Astrocyte (in vitro differentiated cells and primary cell): ENCODE results near the gene ZDHHC14.

ENCODE experiments used
- EZH2 ChIP-seq: IDR thresholded peaks from 2 replicates; pipeline ENCODE4 v1.6.1; 2012; ENCODE audit warnings: mild to moderate bottlenecking, low read length, inconsistent platforms; ENCODE audit not compliant: insufficient read depth
- TF ChIP-seq, protein P1 (sequence below): IDR thresholded peaks from 2 replicates; pipeline ENCODE4 v1.5.1; 2011; ENCODE audit warnings: low read depth, mild to moderate bottlenecking, inconsistent platforms, low read length, moderate library complexity; ENCODE audit not compliant: insufficient read depth

DNA sequence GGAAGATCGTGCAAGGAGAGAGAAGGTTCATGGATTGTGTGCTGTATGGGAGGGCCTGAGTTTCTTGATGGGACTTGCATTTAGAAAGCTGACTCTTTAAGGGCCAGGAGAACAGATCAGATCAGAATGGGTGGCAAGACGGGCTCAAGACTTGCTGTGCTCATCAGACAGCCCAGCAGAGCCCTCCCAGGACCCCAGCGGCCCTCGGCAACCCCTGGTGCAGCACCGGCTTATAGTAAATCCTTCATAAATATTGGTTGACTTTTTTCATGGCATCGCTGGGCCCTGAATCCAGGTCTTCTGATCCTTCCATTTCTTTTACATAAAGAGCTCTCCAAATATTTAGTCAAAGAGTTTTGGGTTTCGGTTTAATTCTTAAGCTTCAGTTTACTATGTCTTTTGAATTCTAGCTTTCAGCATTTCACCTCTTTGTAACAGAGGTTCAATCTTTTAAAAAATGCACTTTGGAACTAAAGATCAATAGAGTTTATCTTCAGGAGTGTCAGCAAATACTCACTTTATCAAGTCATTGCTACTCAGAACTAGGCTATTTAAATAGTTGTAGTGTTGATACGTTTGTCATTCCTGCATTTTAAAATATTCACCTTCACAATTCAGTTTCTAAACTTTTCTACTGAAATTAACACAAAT lies 205.6 kb downstream of the ZDHHC14 start:
- TF ChIP-seq, protein P1, sequence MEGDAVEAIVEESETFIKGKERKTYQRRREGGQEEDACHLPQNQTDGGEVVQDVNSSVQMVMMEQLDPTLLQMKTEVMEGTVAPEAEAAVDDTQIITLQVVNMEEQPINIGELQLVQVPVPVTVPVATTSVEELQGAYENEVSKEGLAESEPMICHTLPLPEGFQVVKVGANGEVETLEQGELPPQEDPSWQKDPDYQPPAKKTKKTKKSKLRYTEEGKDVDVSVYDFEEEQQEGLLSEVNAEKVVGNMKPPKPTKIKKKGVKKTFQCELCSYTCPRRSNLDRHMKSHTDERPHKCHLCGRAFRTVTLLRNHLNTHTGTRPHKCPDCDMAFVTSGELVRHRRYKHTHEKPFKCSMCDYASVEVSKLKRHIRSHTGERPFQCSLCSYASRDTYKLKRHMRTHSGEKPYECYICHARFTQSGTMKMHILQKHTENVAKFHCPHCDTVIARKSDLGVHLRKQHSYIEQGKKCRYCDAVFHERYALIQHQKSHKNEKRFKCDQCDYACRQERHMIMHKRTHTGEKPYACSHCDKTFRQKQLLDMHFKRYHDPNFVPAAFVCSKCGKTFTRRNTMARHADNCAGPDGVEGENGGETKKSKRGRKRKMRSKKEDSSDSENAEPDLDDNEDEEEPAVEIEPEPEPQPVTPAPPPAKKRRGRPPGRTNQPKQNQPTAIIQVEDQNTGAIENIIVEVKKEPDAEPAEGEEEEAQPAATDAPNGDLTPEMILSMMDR: no peak
- TF ChIP-seq EZH2: no peak
